Naive thymus-derived CD8-positive, alpha-beta T cell (primary cell): ENCODE results near the gene RPL22L1. TPM values are rescaled to one million over a fixed set of nuclear protein-coding genes. Genes with fewer than 3 reads are reported as not detected.

Experiments used
- ATAC-seq, 2 donors: fragments of 150-1000 bp; cut with Tn5 transposase in 1 of 2; sonication (Bioruptor Pico), chemical (Tn5 transposase) in 1 of 2; 1 replicate in 1 of 2; 2 replicates in 1 of 2; pipeline ENCODE4 v1.10.0; 2021; ENCODE audit warnings: mild to moderate bottlenecking in 2 of 2, moderate library complexity in 2 of 2
- POLR2A ChIA-PET: fragments of 350-600 bp; sonication (Branson Sonifier 250); formaldehyde crosslinking; loops from one replicate; lab custom pipeline; 2021; ENCODE audit warnings: antibody characterized with exemption; lab: Charles Lee
- DNase-seq, 10 donors: peaks; one replicate each; pipeline versions ENCODE4 v3.0.0 to v3.0.0-alpha.2; 2020 to 2022
- H3K27ac Mint-ChIP-seq, 10 donors: one replicate each; pipeline ENCODE4 v1.8.0; 2020 to 2022; ENCODE audit warnings: mild to moderate bottlenecking in 10 of 10, mixed read lengths in 10 of 10, moderate library complexity in 4 of 10, inconsistent platforms in 1 of 10
- H3K27me3 Mint-ChIP-seq, 5 donors: one replicate each; pipeline ENCODE4 v1.8.0; 2021 to 2022; ENCODE audit warnings: mixed read lengths in 5 of 5
- H3K36me3 Mint-ChIP-seq, 3 donors: one replicate each; pipeline ENCODE4 v1.8.0; 2020 to 2022; ENCODE audit warnings: mixed read lengths in 3 of 3, mild to moderate bottlenecking in 2 of 3, inconsistent platforms in 1 of 3
- H3K4me1 Mint-ChIP-seq, 4 donors: one replicate each; pipeline ENCODE4 v1.8.0; 2021 to 2022; ENCODE audit warnings: mixed read lengths in 4 of 4
- H3K4me3 Mint-ChIP-seq, 10 donors: one replicate each; pipeline ENCODE4 v1.8.0; 2020 to 2022; ENCODE audit warnings: mild to moderate bottlenecking in 10 of 10, mixed read lengths in 10 of 10, moderate library complexity in 6 of 10, inconsistent platforms in 1 of 10
- H3K9me3 Mint-ChIP-seq, 9 donors: one replicate each; pipeline ENCODE4 v1.8.0; 2020 to 2022; ENCODE audit warnings: mixed read lengths in 9 of 9, mild to moderate bottlenecking in 3 of 9, inconsistent platforms in 1 of 9, moderate library complexity in 1 of 9
- polyA plus RNA-seq, 3 donors: library from polyadenylated mRNA; unstranded; fragments of 300-500 nt; fragmentation: Illumina TruSeq; gene quantifications; one replicate each; pipeline ENCODE4 v1.2.3, GENCODE V29; 2021
- total RNA-seq, 8 experiments: library from RNA in 2 of 8; stranded (reverse) in 2 of 8; gene quantifications; one replicate each; pipeline ENCODE4 v1.2.3 and lab custom pipeline; 2021 to 2026

RPL22L1 gene
- total and polyA plus RNA-seq, 5 experiments from 2014 or later: 31.8 to 43.3 (median 35.5) TPM

DNA sequence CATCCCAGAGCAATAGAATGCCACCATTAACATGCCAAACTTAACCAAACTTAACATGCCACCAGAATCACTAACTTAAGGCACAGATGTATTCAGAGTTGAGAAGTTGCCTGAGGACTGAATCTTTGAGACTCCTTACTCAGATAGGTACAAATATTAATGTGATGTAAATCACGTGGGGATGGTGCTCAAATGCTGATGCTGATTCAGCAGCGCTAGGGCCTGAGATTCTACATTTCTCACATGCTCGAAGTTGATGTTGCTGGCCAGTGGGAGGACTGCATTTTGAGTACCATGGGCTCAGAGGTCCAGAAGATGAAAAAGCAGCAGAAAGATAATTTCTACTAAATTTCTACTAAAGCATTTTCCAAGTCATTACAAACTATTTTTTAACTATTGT is 54.1 kb downstream of the RPL22L1 start:
- Mint-ChIP-seq H3K27me3 (peaks cover 5 to 20% (median 8%) of the 10 kb centered on the region in 5 donors), H3K27ac (no peak overlapping the region), H3K36me3 (peaks cover 0 to 1% (median 0%) of the 10 kb centered on the region in 3 donors), H3K4me3 (no peak overlapping the region), H3K4me1 (peaks cover 0 to 3% (median 0%) of the 10 kb centered on the region in 4 donors), H3K9me3 (no peaks in the 10 kb centered on the region)
- ATAC-seq: no peak
- POLR2A ChIA-PET: no interaction called here
- DNase-seq: no peak

DNA sequence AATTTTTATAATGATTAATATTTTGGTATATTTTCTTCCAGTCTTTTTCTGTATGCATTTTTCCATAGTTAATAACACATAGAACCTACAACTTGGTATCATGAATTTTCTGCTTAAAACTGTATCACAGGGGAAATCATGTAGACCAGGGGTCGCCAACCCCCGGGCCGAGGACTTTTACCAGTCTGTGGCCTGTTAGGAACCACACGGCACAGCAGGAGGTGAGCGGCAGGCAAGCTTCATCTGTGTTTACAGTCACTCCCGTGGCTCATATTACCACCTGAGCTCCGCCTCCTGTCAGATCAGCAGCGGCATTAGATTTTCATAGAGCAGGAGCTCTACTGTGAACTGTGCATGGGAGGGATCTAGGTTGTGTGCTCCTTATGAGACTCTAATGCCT is 54.7 kb downstream of the RPL22L1 start:
- POLR2A ChIA-PET: no interaction called here
- H3K36me3 Mint-ChIP-seq: peaks cover 0 to 1% (median 0%) of the 10 kb centered on the region in 3 donors
- ATAC-seq (no peak), DNase-seq (no peak)
- H3K27ac Mint-ChIP-seq: no peak overlapping the region
- peaks cover 0 to 3% (median 0%) of the 10 kb centered on the region in 4 donors for H3K4me1 Mint-ChIP-seq
- peaks cover 2 to 14% (median 5%) of the 10 kb centered on the region in 5 donors for H3K27me3 Mint-ChIP-seq
- H3K4me3 Mint-ChIP-seq: no peak overlapping the region
- H3K9me3 Mint-ChIP-seq: no peaks in the 10 kb centered on the region

Other genes starting within 250 kb of the RPL22L1 start
- 10 to 100 TPM; 10.6 to 14.5 TPM for gene EIF5A2, start 38.4 kb upstream of the RPL22L1 start, total RNA-seq
- gene EIF5A2, start 38.4 kb upstream of the RPL22L1 start, polyA plus RNA-seq: 10 to 100 TPM in 2 of 3 donors, 1 to 10 TPM in 1; 9.8 to 14.8 (median 11.6) TPM
- not detected for gene SLC2A2, start 156.5 kb upstream of the RPL22L1 start, total RNA-seq
- gene SLC2A2, start 156.5 kb upstream of the RPL22L1 start, polyA plus RNA-seq: not detected